Measurements from ENCODE around the gene KISS1R.

The KISS1R gene

DNA sequence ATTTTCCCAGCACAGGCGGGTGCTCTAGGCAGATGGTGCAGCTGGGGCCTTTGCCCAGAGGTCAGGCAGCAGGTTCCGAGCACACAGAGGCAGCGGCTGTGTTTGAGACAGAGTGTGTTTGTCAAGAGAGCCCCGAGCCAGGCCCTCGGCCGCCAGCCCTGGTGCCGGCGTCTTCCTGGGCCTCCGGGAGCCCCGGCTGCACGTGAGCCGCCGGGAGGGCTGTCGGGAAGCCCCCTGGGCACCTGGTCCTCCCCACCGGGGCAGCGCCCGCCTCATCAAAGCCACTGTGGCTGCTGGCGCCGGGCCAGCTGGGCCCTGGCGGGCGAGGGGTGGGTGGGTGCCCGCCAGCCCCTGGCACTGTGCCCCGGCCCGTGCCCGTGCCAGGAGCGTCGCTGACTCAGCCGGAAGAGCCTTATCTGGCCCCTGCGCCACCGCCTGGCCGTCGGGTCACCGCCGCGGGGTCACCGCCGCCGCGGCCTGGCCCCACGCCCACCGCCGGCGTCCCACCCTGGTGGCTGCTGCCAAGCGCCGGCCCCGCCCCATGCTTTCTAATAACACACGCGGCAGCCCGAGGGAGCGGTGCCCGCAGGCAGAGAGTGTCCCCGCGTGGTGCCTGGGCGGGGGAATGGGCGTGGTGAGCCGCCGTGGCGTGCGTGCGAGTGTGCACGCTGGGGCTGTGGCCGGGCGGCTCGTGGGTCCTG is 23.6 kb downstream of the KISS1R start:
- FAIRE-seq: no peak

DNA sequence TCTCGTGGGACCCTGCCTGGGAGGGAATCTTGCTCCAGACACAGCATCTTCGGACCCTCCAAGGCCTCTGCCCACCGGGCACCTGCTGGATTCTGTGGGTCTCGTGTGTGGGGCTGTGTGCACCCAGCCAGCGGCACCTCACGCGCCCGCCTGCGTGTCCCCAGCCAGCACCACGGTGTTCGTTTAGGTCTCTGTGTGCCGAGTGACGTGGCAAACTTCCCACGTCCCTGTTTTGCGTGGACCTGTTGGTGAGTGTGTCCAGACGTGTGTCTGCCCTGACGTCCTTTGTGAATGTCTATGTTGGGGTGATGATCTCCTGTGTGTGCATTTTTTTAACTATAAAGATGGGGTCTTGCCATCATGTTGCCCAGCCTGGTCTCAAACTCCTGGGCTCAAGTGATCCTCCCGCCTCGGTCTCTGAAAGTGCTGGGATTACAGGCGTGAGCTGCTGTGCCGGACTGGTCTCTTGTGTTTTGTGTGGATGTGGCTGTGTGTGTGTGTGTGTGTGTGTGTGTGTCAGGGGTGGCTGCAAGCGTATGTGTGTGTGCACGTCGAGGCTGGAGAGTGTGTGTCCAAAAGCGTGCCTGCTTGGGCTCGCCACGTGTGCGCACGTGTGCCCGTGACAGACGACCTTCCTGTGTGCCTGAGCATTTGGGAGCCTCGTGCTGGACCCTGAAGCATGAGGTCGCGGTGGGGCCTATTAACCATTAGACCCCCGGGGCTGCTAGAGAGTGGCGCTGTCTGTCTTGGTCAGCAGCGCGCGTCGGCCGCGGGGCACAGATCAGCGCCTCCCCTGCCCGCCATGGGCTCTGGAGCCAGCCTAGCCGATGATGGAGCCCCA is 24.4 kb downstream of the KISS1R start:
- no peak for FAIRE-seq

DNA sequence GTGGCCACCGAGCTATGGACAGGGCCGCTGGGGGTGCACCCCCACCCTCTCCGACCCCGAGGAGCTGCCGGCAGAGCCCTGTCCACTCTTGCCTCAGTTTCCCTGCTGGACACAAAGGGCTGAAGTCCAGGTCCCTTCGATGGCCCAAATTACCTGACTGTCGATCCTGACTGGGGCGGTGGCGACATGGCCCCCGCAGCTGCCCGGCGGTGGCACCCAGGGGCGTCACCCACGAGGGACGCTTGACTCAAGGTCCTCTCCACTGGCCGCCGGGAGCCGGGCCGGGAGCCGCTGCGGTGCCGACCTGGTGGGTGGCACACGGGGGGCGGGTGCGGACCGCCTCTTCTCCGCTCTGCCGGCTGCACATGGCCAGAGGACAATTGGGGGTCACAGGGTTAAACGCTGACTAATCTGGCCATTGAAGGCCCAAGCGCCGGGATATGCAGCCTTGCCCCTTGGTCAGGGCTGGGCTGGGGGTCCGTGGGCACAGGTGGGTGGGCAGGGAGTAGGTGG is 25.1 kb downstream of the KISS1R start:
- FAIRE-seq: no peak

DNA sequence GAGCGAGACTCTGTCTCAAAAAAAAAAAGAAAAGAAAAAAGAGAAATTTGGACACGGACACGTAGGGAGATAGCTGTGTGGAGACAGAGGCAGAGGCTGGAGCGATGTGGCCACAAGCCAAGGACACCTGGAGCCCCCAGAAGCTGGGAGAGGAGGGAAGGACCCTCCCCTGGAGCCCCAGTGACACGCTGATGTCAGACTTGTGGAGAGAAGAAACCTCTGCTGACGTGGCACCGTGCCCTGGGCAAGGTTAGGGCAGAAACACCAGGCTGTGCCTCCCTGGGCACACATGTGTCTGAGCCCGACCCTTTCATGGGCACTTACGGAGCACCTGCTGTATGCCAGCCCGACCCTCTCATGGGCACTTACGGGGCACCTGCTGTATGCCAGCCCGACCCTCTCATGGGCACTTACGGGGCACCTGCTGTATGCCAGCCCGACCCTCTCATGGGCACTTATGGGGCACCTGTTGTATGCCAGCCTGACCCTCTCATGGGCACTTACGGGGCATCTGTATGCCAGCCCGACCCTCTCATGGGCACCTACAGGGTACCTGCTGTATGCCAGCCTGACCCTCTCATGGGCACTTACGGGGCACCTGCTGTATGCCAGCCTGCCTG is 26.5 kb downstream of the KISS1R start:
- FAIRE-seq: no peak

DNA sequence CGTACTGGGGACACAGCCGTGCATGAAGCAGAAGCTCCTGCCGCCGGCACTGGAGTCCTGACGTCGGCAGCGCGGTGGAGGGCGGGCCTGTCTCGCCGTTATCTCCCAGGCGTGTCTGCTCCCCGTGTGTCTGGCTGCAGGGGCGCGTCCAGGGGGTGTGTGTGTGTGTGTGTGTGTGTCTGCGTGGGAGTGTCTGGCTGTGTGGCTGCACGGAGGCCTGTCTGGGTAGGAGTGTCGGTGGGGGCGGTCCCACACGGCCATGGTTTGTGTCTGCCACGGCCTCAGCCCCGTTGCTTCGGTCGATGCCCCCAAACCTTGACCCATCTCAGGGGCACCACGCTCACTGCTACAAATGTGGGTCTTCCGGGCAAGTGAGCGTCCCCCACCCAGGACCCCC is 27.0 kb downstream of the KISS1R start:
- FAIRE-seq: no peak

DNA sequence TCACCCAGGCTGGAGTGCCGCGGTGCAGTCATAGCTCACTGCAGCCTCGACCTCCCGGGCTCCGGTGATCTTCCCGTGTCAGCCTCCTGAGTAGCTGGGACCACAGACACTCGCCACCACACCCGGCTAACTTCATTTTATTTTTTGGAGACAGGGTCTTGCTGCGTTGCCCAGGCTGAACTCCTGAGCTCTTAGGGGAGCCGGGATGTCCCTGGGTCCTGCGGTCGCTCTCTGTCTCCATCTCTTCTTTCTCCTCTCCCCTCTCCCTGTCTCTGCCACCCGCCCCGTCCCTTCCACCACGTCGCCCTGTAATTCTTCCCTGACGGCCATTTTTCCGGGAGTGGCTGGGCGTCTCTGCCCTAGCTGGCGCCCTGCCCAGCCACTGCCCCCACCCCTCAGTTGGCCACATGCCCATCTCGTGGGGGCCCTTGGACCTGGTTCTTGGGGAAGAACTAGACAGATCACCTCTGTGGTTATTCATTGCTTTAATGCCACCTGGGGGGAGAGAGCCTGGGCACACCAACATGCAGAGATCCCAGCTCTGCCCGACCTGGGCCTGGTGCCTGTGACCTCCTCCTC is 27.6 kb downstream of the KISS1R start:
- no peak for FAIRE-seq

DNA sequence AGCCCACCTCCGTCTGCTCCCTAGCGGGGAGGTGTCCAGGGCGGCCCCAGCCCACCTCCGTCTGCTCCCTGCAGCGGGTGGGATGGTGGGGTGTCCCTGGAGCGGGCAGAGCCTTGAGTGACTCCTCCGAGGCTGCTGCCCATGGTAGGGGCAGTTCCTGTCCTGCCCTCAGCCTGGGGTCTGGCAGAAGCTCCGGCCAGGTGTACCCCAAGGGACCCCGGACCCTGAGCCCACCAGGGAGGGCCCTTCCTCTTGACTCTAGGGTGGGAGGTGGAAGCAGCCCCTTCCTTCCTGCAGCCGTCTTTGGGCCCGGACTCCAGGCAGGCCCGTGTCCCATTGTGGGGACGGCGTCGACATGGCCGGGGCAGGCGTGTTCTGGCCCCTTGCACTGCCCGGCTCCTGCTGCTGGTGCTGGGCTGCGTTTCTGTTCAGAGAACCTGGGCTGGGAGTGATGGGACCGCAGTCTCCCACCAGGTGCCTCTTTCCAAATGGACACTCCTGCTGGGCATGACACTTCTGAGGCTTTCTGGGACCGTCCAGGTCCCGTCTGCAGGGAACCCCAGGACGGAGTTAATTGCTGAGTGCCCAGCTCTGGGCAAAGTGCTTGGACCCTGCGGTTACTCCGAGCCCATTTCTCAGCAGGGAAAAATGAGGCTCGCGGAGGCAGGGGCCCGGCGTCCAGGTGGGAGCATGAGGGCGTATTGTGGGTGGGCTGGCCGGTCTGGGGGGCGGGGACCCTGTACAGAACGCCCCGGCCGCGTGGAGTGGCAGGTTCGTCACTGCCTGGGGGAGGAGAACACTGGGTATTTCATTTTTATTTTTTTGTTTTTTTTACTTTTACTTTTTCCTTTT is 28.5 kb downstream of the KISS1R start:
- FAIRE-seq: no peak

DNA sequence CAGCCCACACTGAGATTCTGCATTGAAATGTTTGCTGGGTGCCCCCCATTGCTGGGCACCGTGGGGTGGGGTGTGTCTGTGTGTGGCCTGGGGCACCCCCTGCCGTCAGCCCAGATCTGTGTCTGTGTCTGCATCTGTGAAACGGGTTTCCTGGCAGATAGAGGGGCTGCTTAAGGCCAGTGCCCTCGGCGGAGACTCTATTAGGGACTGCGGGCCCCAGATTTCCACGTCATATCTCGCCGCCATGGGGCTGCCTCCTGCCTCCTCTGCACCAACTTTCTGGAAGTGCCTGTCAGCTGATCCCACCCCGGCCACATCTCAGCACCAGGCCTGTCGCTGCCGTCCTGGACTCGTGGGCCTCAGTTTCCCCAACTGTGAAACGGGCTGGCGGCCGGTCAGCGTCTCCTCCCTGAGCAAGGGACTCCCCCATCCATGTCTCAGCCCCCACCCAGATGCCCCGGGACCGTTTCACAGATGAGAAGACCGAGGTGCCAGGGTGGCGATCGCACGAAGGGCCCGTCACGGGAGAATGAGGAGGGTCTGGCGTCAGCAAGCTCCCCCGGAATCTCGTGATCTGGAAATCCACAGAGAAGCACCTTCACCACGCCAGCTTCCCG is 30.1 kb downstream of the KISS1R start:
- no peak for FAIRE-seq

DNA sequence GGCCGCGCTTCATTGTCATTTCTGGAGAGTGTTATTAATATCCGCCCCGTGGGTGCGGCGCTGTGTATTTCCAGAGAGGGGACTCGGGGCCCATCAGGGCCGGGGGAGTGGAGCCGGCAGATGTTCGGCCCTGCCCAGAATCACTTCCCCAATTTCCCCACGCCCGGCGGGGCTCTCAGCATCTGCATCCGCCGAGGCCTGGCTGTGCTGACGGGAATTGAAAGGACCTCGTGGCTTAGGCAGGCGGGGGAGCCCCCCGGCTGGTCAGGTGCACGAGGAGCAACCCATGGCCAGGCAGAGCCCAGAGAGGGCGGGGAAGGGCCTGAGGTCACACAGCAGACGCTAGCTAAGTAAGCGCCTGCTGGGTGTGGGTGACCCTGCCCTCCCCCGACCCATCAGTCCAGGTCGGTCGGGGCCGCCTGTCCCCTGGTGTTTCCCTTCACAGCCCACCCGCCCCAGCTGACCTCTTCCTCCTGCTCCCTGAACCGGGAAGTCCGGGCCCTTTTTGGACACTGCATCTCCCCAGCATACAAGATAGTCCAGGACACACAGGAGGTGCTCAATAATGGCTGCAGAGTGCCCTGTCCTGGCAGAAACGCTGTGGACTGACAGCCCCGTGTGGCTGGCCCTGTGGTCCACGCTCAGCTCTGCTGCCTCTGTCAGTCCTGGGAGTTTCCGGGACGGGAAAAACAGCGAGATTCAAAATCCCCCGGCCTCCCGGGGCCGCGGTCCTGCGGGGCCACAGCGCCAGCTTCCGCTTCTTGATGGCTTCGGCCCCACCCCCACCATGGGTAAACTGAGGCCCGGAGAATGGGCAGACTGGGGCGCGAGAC is 30.8 kb downstream of the KISS1R start:
- FAIRE-seq: no peak

DNA sequence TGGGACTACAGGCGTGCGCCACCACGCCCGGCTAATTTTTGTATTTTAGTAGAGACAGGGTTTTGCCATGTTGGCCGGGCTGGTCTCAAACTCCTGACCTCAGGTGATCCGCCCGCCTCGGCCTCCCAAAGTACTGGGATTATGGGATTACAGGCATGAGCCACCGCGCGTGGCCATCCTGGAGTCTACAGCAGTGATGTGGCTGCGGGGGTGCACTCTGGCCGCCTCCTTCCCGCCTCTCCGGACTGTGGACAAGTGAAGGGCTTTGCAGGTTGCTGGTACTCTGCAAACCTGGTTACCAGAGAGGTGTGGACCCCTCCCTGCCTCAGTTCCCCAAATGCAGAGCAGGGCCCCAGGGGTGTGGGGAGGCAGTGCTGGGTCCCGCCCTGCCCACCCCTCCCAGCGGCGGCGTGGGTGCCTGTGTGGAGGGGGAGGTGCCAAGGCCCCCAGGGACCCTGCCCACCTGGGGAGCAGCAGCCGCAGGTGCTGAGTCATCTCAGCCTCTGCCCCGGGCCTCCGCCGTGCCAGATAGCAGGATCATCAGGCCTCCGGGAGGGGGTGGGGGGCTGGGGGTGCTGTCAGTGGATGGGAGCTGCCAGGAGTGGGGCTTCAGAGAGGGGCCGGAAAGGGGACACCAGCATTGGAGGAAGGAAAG is 31.8 kb downstream of the KISS1R start:
- no peak for FAIRE-seq

DNA sequence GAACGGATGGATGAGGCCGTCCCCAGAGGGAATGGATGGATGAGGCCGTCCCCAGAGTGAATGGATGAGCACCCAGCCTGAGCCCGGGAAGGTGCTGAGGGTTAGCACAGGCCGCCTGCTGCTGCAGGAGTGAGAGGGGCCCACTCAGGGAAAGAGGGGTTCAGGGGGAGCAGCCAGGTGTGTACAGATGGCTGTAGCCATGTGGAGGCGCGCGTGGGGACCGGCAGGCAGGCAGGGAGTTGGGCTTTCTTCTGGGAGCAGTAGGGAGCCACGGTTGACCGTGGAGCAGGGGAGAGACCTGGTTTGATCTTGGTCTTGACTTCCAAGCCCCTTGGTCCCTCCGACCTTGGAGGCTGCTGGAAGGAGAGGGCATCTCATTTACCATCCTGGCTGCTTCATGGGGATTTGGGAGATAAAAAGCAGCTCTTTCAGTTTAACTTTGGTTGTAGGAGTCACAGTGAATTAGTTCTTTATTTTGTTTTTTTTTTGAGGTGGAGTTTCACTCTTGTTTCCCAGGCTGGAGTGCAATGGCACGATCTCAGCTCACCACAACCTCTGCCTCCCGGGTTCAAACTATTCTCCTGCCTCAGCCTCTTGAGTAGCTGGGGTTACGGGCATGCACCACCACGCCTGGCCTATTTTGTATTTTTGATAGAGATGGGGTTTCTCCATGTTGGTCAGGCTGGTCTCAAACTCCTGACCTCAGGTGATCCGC is 33.4 kb downstream of the KISS1R start:
- FAIRE-seq: no peak

DNA sequence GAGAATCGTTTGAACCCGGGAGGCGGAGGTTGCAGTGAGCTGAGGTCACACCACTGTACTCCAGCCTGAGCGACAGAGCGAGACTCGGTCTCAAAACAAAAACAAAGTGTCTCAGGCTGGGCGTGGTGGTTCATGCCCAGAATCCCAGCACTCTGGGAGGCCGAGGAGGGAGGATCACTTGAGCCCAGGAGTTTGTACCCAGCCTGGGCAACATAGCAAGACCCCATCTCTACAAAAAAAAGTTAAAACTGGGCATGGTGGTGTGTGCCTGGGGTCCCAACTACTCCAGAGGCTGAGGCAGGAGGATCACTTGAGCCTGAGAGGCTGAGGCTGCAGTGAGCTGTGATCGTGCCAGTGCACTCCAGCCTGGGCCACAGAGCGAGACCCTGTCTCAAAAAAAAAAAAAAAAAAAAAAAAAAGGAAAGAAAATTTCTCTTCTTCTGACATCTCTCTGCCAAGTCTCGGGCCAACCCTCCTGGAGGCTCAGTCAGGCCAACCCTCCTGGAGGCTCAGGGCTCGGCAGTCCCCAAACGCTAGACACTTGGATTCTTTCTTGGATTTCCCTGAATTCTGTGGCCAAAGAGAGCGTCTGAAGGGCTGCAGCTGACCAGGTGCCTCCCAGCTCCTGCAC is 35.0 kb downstream of the KISS1R start:
- no peak for FAIRE-seq

DNA sequence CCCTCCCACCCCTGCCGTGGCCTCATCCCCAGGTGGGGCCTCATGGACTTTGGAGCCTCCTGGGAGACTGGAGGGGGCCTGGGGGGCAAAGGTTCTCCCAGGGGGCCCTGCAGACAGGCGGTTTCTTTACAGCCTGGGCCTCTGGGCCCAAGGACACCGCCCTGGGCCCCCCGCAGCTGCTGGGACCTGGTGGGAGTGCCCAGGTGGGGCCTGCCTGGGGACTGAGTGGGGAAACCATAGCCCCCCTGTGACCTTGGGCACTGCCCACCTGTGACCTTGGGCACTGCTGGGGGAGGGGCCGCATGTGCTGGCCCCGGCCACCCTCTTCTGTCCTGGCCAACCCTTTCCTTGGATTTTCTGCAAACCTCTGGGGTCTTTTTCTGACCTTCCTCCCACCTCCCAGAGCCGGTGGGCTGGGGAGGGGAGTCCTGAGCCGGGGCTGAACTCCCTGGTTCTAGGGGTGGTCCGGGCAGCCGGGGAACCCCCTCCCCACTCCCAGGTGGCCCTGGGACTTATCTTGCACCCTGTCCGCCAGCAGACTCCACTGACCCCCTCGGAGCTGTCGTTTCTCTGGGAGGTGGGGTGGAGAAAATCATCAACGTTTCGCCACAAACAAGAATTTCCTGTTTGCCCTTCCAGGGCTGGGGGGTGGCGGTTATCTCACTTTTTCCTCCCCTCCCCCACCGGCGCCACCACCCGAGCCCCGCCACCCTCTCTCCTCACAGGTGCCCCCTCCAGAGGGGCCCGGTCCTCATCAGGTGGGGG is 35.7 kb downstream of the KISS1R start:
- no peak for FAIRE-seq

DNA sequence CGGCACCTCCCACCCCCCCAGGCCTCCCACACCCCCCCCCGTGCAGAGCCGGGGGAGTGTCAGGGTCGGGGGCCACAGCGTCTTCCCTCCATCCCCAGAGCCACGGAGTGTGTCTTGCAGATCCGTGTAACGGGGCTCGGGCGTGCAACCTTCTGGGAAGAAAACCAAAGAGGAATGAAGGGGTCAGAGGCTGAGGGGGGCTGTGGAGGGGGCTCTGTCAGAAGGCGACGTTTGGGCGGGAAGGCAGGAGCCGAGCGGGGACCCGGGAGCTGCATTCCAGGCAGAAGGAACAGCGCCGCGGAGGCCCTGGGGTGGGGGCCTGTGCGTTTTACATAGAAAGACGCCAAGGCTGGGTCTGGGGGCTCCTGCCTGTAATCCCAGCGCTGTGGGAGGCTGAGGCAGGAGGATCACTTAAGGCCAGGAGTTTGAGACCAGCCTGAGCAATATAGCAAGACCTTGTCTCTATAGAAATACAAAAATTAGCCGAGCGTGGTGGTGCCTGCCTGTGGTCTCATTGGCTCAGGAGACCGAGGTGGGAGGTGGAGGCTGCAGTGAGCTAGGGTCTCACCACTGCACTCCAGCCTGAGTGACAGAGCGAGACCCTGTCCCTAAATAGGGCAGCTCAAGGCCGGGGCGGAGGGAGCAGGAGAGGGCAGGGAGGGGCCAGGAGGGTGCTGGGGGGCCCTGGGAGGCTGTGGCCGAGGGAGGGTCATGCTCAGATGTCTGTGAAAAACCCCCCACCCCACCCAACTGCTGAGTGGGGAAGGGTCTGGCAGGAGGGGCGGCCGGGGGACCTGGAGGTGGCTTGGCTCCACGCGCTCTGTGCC is 36.5 kb downstream of the KISS1R start:
- FAIRE-seq: no peak

DNA sequence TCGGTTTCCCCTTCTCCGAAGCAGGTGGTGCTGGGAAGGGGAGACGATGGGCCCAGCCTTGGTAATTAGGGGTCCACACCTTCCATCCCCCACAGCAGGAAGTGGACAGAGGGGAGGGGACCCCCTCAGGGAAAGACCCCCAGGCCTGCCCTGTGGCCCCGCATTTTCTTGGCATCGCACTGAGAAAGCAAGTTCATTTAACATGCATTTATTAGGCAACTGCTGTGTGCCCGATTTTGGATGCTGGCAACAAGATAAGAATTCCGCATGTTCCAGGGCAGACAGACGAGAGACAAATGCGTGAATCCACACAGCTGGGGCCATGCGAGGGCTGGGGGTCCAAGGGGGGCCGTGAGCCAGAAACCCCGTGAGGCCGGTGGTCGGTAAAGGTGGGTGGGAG is 37.1 kb downstream of the KISS1R start:
- FAIRE-seq: no peak

DNA sequence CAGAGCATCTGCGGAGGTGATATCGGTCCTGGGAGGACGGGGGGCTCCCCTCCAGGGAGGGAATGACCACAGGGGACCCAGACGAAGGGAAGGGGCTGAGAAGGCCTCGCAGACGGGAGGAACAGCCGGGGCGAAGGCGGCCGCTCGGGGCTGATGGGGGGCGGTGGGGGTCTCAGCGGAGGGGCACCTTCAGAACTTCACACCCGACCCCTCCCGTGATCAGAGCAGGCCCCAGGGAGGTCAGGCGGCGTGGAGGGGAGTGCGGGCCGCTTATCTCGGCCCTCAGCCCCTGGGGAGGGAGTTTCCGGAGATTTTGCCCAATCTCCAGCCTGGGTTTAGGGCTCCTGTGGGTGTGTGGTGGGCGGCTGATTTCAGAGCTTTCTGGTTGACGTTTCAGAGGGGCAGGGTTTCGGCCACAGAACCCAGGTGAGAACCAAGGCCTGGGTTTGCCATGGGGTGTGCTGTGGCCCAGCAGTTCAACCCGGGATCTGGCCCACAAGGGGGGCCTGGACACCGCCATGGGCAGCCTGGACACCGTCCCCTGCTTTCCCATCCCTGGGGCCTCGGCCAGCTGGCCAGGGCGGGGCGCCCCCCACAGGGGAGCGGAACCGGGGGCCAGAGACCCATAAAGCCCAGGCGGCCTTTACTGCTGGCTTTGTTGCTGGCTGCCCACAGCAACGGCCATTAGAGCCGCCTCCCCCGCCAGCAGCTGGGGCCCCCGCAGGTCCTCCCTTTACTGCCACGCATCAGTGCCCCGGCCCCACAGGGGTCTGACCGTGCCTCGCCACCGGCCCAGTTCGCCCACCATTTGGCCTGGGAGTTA is 37.8 kb downstream of the KISS1R start:
- no peak for FAIRE-seq
